HUES64 (cell line): ENCODE results near the gene XYLT1.
"Not testable (repeated sequence)": the region's sequence is repeated elsewhere in the genome, so short reads cannot be mapped to it uniquely, and the experiment has no call there.

Experiments used
- H3K27ac ChIP-seq: 2 replicates; pipeline ENCODE4 v1.7.0; 2013; ENCODE audit warnings: low read depth, low read length, inconsistent platforms
- H3K27me3 ChIP-seq: 2 replicates; pipeline ENCODE4 v1.6.1; 2013; ENCODE audit warnings: mild to moderate bottlenecking, low read length; ENCODE audit not compliant: insufficient read depth
- H3K36me3 ChIP-seq: 2 replicates; pipeline ENCODE4 v1.6.1; 2013; ENCODE audit warnings: mild to moderate bottlenecking, low read length; ENCODE audit not compliant: insufficient read depth
- H3K4me1 ChIP-seq: 2 replicates; pipeline ENCODE4 v1.6.1; 2013; ENCODE audit warnings: mild to moderate bottlenecking, low read length, moderate library complexity; ENCODE audit not compliant: insufficient read depth
- H3K4me3 ChIP-seq: 2 replicates; pipeline ENCODE4 v1.5.1; 2013; ENCODE audit warnings: mild to moderate bottlenecking, low read length, moderate library complexity
- H3K9ac ChIP-seq: 2 replicates; pipeline ENCODE4 v1.6.1; 2013; ENCODE audit warnings: mild to moderate bottlenecking, low read depth, low read length
- H3K9me3 ChIP-seq: 2 replicates; pipeline ENCODE4 v1.6.1; 2013; ENCODE audit warnings: low read depth, low read length; ENCODE audit not compliant: insufficient read depth
- WGBS: fragments of 150-250, 120-280 bp; methylation state at CpG from one replicate; pipeline ENCODE4 v1.1.7; 2013; ENCODE audit warnings: missing lambda C conversion rate; 5-methylcytosine and 5-hydroxymethylcytosine counted together

Gene XYLT1

DNA sequence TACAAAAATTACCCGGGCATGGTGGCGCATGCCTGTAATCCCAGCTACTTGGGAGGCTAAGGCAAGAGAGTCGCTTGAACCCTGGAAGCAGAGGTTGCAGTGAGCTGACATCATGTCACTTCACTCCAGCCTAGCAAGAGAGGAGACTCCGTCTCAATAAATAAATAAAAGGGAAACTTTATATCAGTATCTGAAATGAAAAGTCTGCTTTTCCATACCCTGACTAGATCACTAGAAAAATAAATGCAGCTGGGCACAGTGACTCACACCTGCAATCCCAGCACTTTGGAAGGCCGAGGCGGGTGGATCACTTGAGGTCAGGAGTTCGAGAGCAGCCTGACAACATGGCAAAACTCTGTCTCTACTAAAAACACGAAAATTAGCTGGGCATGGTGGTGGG is 36.8 kb upstream of the XYLT1 start:
- H3K9ac ChIP-seq, H3K4me1 ChIP-seq, H3K36me3 ChIP-seq, H3K4me3 ChIP-seq, H3K27ac ChIP-seq, H3K27me3 ChIP-seq: not testable (repeated sequence)
- peaks cover 19% of the 10 kb centered on the region for H3K9me3 ChIP-seq
- WGBS = 80% methylated on average over 7 of the region's 8 CpGs

DNA sequence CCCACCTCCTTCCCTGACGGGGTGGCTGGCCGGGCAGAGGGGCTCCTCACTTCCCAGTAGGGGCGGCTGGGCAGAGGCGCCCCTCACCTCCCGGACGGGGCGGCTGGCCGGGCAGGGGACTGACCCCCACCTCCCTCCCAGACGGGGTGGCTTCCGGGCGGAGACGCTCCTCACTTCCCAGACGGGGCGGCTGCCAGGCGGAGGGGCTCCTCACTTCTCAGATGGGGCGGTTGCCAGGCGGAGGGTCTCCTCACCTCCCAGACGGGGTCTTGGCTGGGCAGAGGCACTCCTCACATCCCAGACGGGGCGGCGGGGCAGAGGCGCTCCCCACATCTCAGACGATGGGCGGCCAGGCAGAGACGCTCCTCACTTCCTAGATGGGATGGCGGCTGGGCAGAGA is 35.1 kb upstream of the XYLT1 start:
- peaks cover 19% of the 10 kb centered on the region for H3K9me3 ChIP-seq
- not testable (repeated sequence) for H3K9ac ChIP-seq, H3K4me3 ChIP-seq, H3K27ac ChIP-seq, H3K36me3 ChIP-seq, H3K27me3 ChIP-seq, H3K4me1 ChIP-seq
- WGBS = 95% methylated on average over 16 of the region's 26 CpGs

DNA sequence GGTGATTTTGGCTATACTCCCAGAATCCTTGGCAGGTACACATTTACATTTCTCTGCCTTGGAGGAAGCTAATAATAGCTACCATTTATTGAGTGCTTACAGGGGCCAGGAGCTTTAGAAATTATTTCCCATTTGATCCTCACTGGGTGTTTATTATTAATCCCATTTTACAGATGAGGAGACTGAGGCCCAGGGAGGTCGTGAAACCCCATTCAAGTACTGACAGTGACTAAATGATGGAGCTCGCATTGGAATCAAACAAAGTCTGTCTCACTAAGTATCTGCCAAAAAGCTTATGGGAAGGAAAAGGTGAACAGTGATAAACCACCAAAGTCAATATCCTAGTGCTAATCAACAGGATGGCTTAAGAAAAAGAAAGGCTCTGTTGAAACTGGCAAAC is 33.3 kb upstream of the XYLT1 start:
- Histone ChIP-seq H3K27me3 (no peaks in the 10 kb centered on the region), H3K9me3 (peaks cover 16% of the 10 kb centered on the region), H3K4me1 (no peaks in the 10 kb centered on the region), H3K4me3 (no peak overlapping the region), H3K9ac (no peak overlapping the region), H3K36me3 (no peaks in the 10 kb centered on the region), H3K27ac (no peak overlapping the region)
- 97% methylated on average over 2 of the region's 2 CpGs for WGBS

DNA sequence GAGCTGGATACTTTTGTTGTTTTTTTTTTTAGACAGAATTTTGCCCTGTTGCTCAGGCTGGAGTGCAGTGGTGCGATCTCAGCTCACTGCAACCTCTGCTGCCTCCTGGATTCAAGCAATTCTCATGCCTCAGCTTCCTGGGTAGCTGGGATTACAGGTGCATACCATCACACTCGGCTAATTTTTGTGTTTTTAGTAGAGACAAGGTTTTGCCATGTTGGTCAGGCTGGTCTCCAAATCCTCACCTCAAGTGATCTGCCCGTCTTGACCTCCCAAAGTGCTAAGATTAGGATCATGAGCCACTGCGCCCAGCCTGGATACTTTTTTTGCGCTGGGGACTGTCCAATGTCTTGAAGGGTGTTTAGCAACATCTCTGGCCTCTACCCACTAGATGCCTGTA is 32.6 kb upstream of the XYLT1 start:
- peaks cover 9% of the 10 kb centered on the region for H3K9me3 ChIP-seq
- H3K27ac ChIP-seq = no peak overlapping the region
- no peaks in the 10 kb centered on the region for H3K4me1 ChIP-seq
- H3K4me3 ChIP-seq = no peak overlapping the region
- no peaks in the 10 kb centered on the region for H3K36me3 ChIP-seq
- 89% methylated on average over 5 of the region's 5 CpGs for WGBS
- H3K27me3 ChIP-seq = no peaks in the 10 kb centered on the region
- no peak overlapping the region for H3K9ac ChIP-seq

DNA sequence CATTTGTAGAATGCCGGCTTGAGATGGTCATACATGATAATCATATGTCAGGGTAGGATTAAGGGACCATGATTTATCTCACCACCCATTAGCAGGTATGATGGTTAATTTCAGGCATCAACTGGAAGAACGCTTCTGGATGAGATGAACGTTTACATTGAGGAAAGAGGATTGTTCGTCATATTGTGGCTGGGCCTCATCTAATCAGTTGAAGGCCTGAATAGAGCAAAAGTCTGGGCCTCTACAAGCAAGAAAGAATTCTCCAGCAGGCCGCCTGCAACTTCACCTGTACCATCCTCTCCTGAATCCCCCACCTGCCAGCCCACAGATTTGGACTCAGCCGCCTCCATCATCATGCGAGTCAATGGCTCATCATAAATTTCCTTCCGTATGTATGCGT is 30.6 kb upstream of the XYLT1 start:
- H3K9ac ChIP-seq = no peak overlapping the region
- H3K4me3 ChIP-seq = no peak overlapping the region
- no peaks in the 10 kb centered on the region for H3K4me1 ChIP-seq
- 0 out of 2 replicates have a peak, but pooled peaks cover 5% of the 10 kb centered on the region for H3K9me3 ChIP-seq
- H3K36me3 ChIP-seq = no peaks in the 10 kb centered on the region
- H3K27me3 ChIP-seq = no peaks in the 10 kb centered on the region
- no peak overlapping the region for H3K27ac ChIP-seq
- 82% methylated on average over 8 of the region's 9 CpGs for WGBS

DNA sequence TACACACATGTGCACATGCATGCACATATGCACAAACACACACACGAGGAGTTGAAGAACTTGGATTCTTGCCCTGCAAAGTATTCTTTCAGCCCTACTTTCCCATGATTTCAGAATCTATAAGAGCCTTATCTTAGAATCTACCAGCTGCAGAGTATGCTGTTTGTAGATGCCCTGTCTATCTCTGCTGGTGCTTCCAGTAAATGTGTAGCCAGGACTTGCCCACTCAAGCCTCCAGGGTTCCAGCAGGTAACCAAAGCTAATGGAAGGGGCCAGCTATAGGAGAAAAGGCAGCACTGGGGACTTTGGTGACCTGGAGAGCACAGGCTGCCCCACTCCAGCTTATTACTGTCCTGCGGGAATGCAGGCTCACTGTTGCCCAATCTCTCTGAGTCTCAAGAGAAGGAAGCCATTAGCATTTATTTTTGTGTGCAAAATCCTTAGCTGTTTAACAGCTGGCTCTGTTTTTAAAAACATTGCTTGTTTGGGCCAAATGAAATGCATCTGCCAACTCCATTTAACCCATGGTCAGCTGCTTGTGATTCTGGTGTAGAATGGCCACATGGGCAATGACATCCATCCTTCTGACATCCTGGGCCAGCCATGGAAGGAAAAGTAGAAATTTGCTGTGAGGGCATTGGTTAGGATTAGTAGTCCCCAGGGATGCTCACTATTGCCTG is 28.6 kb upstream of the XYLT1 start:
- Histone ChIP-seq H3K36me3 (no peaks in the 10 kb centered on the region), H3K9ac (no peak overlapping the region), H3K9me3 (0 out of 2 replicates have a peak, but pooled peaks cover 3% of the 10 kb centered on the region), H3K27me3 (no peaks in the 10 kb centered on the region), H3K4me1 (no peaks in the 10 kb centered on the region), H3K27ac (no peak overlapping the region), H3K4me3 (no peak overlapping the region)
- WGBS = 94% methylated on average over 2 of the region's 2 CpGs

DNA sequence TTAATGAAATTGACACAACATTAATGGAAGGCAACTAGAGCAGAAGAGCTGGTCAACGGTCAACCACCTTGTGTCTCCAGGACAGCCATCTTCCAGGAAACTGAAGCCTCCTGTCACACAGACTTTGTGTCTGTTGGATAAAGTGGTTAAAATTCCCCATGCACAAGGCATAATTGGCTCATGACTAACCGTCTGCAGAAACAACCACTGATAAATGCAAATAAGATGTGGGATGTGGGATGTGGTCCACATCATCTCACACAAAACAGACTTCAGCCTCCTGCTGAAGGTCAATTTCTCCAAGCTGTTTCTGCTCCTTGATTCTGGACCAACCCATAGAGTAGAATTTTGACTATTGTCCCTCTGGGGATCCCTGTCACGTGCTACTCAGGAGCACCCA is 26.9 kb upstream of the XYLT1 start:
- 100% methylated on average over 2 of the region's 3 CpGs for WGBS
- Histone ChIP-seq H3K27me3 (no peaks in the 10 kb centered on the region), H3K9ac (no peak overlapping the region), H3K36me3 (no peaks in the 10 kb centered on the region), H3K4me3 (no peak overlapping the region), H3K9me3 (no peaks in the 10 kb centered on the region), H3K4me1 (no peaks in the 10 kb centered on the region), H3K27ac (no peak overlapping the region)

DNA sequence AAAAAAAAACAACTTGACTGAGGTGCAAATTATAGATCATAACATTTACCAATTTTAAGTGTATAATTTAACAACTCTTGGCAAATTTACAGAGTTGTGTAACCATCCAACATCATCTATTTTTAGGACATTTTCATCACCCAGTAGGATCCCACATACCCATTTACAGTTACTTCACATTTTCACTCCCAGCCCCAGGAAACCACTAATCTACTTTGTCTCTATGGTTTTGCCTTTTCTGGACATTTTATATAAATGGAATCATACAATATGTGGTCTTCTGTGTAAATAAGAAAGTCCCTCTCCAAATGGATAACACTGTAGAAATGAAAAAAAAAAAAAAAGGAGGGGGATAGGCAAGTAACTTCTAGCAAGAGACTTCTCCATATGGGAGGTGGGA is 26.1 kb upstream of the XYLT1 start:
- Histone ChIP-seq H3K4me3 (no peak overlapping the region), H3K27me3 (no peaks in the 10 kb centered on the region), H3K27ac (no peak overlapping the region), H3K36me3 (no peaks in the 10 kb centered on the region), H3K4me1 (no peaks in the 10 kb centered on the region), H3K9me3 (no peaks in the 10 kb centered on the region), H3K9ac (no peak overlapping the region)

DNA sequence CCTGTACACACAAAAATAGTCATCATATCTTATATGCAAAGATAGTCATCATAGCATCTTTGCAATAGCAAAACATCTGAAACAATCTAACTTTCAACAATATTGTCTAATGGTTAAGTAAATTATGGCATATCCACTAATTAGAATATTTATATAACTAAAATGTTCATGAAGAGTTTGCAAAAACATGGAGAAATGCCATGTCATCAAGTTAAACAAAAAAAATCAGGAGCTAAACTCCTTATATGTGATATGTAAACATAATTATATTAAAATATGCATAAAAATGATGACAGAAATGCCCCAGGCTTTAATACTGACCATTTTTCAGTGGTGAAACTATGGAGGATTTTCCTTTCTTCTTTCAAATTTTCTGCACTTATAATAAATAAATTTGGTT is 22.3 kb upstream of the XYLT1 start:
- Histone ChIP-seq H3K9ac (no peak overlapping the region), H3K27ac (no peak overlapping the region), H3K27me3 (no peaks in the 10 kb centered on the region)

DNA sequence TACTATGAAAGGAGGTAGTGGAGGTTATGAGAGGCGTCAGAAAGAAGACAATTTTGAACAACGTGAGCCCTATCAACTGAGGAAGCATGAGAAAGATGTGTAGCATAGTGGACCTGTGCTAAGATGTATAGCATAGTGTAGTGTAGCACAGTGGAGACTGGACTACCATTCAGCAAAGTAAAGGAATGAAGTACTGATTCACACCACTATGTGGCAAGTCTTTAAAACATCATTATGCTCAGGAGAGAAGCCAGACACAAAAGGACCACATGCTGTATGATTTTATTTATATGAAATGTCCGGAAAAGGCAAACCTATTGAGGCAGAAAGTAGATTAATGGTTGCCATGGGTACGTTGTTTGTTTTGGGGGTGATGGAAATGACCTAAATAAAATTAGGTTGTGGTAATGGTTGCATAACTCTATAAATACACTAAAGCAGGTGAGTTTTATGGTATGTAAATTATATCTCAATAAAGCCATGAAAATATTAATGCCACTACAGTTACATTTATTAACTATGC is 20.4 kb upstream of the XYLT1 start:
- 91% methylated on average over 3 of the region's 4 CpGs for WGBS
- Histone ChIP-seq H3K9ac (no peak overlapping the region), H3K9me3 (no peaks in the 10 kb centered on the region), H3K4me3 (no peak overlapping the region), H3K4me1 (no peaks in the 10 kb centered on the region), H3K27me3 (no peaks in the 10 kb centered on the region), H3K27ac (no peak overlapping the region), H3K36me3 (no peaks in the 10 kb centered on the region)

More for the DNA sequence above, 22.3 kb upstream of the XYLT1 start:
- H3K4me1 ChIP-seq = no peaks in the 10 kb centered on the region
- H3K36me3 ChIP-seq = no peaks in the 10 kb centered on the region
- H3K4me3 ChIP-seq = no peak overlapping the region
- no peaks in the 10 kb centered on the region for H3K9me3 ChIP-seq

DNA sequence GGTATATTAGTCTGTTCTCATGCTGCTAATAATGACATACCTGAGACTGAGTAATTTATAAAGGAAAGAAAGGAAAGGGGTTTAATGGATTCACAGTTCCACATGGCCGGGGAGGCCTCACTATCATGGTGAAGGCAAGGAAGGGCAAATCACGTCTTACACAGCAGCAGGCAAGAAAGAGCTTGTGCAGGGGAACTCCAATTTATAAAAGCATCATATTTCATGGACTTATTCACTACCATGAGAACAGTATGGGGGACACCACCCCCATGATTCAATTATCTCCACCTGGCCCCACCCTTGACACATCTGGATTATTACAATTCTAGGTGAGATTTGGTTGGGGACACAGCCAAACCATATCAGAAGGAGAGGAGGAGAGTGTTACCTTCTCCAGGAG is 17.7 kb upstream of the XYLT1 start:
- no peak overlapping the region for H3K4me3 ChIP-seq
- no peaks in the 10 kb centered on the region for H3K36me3 ChIP-seq
- H3K4me1 ChIP-seq = no peaks in the 10 kb centered on the region
- H3K9ac ChIP-seq = no peak overlapping the region
- H3K9me3 ChIP-seq = no peaks in the 10 kb centered on the region
- H3K27me3 ChIP-seq = no peaks in the 10 kb centered on the region
- H3K27ac ChIP-seq = no peak overlapping the region
- 97% methylated on average over 2 of the region's 2 CpGs for WGBS

DNA sequence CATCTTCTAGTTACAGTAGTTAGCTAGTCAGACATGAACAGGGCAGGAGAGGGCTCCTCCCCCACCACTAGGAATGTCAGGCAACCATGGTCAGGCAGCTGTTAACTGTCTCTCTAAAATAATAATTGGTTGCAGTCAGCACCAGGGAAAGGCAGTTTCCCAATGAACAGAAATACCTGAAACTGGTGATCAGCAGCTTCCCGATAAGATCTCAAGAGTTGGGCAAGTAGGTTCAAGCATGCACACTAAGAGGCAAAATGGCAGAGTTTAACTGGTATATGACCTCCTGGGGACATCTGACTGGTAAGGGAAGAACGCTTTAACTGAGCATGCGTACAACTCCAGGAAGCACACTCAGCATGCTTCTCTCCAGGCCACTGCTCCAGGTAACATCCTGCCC is 12.6 kb upstream of the XYLT1 start:
- no peak overlapping the region for H3K4me3 ChIP-seq
- H3K9ac ChIP-seq = no peak overlapping the region
- 82% methylated on average over 3 of the region's 3 CpGs for WGBS
- H3K4me1 ChIP-seq = no peaks in the 10 kb centered on the region
- H3K9me3 ChIP-seq = no peaks in the 10 kb centered on the region
- H3K27me3 ChIP-seq = no peaks in the 10 kb centered on the region
- no peak overlapping the region for H3K27ac ChIP-seq
- H3K36me3 ChIP-seq = no peaks in the 10 kb centered on the region
